H1 (cell line): Measurements from ENCODE around the gene RNF214.

ENCODE experiments used
- CBX8 ChIP-seq: fragments of 300-800, 300-1000 bp; sonication (generic); IDR thresholded peaks from 2 replicates; pipeline ENCODE4 v1.7.1; 2016; ENCODE audit warnings: low read depth, low read length, borderline replicate concordance
- CEBPB ChIP-seq: IDR thresholded peaks from 2 replicates; pipeline ENCODE4 v1.6.1; 2012; ENCODE audit warnings: low read depth, low read length
- CREB1 ChIP-seq: IDR thresholded peaks from 2 replicates; pipeline ENCODE4 v1.6.1; 2012; ENCODE audit warnings: inconsistent platforms
- EGR1 ChIP-seq: IDR thresholded peaks from 2 replicates; pipeline ENCODE4 v1.6.1; 2011; ENCODE audit warnings: low read depth, low read length, borderline replicate concordance
- EP300 ChIP-seq, 2 experiments: IDR thresholded peaks; 1 replicate in 1 of 2; 2 replicates in 1 of 2; pipeline ENCODE4 v1.6.1; 2011 to 2012; ENCODE audit warnings: low read depth in 2 of 2, low read length in 2 of 2, mild to moderate bottlenecking in 2 of 2, borderline replicate concordance in 1 of 2, inconsistent platforms in 1 of 2, moderate library complexity in 1 of 2
- KDM1A ChIP-seq: fragments of 200-600, 300-600 bp; sonication (generic); IDR thresholded peaks from 2 replicates; pipeline ENCODE4 v1.7.1; 2016; ENCODE audit warnings: mild to moderate bottlenecking, low read length, borderline replicate concordance
- KDM5A ChIP-seq: fragments of 200-600 bp; IDR thresholded peaks from 2 replicates; pipeline ENCODE4 v1.7.1; 2012; ENCODE audit warnings: mild to moderate bottlenecking, low read length, inconsistent platforms, mixed read lengths
- POLR2A ChIP-seq, 2 experiments: IDR thresholded peaks; 1 replicate in 1 of 2; 2 replicates in 1 of 2; pipeline ENCODE4 v1.6.1; 2011; ENCODE audit warnings: low read depth in 2 of 2, low read length in 2 of 2, mild to moderate bottlenecking in 2 of 2; ENCODE audit errors: control extremely low read depth in 1 of 2
- POLR2AphosphoS5 ChIP-seq: IDR thresholded peaks from 2 replicates; pipeline ENCODE4 v1.6.1; 2011; ENCODE audit warnings: low read depth, low read length
- RAD21 ChIP-seq, 2 experiments: IDR thresholded peaks in 1 of 2; conservative IDR thresholded peaks in 1 of 2; 2 replicates each; pipeline ENCODE4 v1.6.1; 2011; ENCODE audit warnings: low read depth in 2 of 2, low read length in 2 of 2, improper control_type of control experiment in 1 of 2, inconsistent platforms in 1 of 2, mild to moderate bottlenecking in 1 of 2, moderate library complexity in 1 of 2
- SP1 ChIP-seq: IDR thresholded peaks from 2 replicates; pipeline ENCODE4 v1.6.1; 2011; ENCODE audit warnings: low read depth, low read length
- TBP ChIP-seq: IDR thresholded peaks from 2 replicates; pipeline ENCODE4 v1.6.1; 2011; ENCODE audit warnings: low read depth, low read length, improper control_type of control experiment
- TF ChIP-seq, protein P1 (sequence below), 3 experiments: IDR thresholded peaks; 1 replicate in 2 of 3; 2 replicates in 1 of 3; pipeline versions ENCODE4 v1.5.1 to v1.6.1; 2011; ENCODE audit warnings: low read length in 3 of 3, mild to moderate bottlenecking in 3 of 3, inconsistent platforms in 2 of 3, low read depth in 1 of 3, moderate library complexity in 1 of 3; ENCODE audit not compliant: insufficient read depth in 1 of 3; ENCODE audit errors: control extremely low read depth in 1 of 3
- TF ChIP-seq, protein P2 (sequence below): IDR thresholded peaks from 2 replicates; pipeline ENCODE4 v1.6.1; 2011; ENCODE audit warnings: low read length, improper control_type of control experiment

DNA sequence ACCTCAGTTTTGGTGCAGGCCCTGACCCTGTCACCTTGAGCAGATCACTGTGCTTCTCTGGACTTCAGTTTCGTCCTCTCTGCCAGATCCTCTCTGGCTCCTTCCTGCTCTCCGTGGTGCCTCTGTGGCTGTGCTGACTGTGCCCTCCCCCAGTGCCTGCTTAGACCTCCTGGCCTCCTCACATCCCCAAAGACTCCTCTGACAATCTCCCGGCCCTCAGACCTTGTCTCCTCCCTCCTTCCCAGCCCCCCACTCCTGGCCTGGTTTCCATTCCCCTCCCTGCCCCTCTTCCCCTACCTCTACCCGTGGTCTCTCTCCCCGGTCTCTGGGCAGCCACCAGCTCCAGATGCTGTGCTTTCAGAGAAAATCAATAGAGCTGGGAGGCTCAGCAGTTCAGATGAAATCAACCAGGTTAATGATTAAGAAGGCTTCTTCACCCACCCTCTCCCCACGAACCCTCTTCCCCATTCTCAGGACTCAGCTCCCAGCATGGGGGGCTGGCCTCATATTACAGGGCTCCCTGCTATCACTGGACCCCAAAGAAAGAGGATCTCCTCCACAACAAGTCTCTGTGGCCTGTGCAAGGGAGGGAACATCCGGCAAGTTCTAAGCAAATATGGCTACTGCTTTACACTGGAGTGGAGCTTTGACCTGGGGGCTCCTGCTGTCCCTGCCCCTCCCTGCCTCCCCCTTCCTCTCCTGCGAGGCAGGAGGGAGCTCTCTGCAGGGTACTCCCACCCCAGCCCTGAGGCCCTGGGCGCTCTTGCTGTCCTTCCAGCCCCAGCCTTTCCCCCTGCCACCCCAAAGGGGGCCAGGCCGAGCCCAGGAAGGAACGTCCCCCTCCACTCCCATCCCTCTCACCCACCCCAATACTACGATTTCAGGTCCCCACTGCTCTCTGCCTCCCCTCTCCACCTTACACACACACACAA, 67.1 kb downstream of the RNF214 start:
- TF ChIP-seq, protein P1, sequence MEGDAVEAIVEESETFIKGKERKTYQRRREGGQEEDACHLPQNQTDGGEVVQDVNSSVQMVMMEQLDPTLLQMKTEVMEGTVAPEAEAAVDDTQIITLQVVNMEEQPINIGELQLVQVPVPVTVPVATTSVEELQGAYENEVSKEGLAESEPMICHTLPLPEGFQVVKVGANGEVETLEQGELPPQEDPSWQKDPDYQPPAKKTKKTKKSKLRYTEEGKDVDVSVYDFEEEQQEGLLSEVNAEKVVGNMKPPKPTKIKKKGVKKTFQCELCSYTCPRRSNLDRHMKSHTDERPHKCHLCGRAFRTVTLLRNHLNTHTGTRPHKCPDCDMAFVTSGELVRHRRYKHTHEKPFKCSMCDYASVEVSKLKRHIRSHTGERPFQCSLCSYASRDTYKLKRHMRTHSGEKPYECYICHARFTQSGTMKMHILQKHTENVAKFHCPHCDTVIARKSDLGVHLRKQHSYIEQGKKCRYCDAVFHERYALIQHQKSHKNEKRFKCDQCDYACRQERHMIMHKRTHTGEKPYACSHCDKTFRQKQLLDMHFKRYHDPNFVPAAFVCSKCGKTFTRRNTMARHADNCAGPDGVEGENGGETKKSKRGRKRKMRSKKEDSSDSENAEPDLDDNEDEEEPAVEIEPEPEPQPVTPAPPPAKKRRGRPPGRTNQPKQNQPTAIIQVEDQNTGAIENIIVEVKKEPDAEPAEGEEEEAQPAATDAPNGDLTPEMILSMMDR (IDR thresholded peaks at IDR 0.05; ENCODE audit: control extremely low read depth in 1 of 3, insufficient read depth in 1 of 3, low read depth in 1 of 3, low read length in 3 of 3), result no peak
- TF ChIP-seq RAD21 (IDR thresholded peaks at IDR 0.05 in 1 of 2, conservative IDR thresholded peaks at IDR 0.05 in 1 of 2; ENCODE audit: low read depth in 2 of 2, low read length in 2 of 2) (no peak), POLR2A (IDR thresholded peaks at IDR 0.05; ENCODE audit: control extremely low read depth in 1 of 2, low read depth in 2 of 2, low read length in 2 of 2) (no peak), SP1 (no peak), CBX8 (no peak), POLR2AphosphoS5 (no peak), TBP (no peak), CEBPB (no peak), KDM1A (no peak), CREB1 (no peak), EP300 (IDR thresholded peaks at IDR 0.05; ENCODE audit: borderline replicate concordance in 1 of 2, low read depth in 2 of 2, low read length in 2 of 2) (no peak), KDM5A (no peak), EGR1 (no peak)
- TF ChIP-seq, protein P2, sequence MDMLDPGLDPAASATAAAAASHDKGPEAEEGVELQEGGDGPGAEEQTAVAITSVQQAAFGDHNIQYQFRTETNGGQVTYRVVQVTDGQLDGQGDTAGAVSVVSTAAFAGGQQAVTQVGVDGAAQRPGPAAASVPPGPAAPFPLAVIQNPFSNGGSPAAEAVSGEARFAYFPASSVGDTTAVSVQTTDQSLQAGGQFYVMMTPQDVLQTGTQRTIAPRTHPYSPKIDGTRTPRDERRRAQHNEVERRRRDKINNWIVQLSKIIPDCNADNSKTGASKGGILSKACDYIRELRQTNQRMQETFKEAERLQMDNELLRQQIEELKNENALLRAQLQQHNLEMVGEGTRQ, result no peak
